ENCODE data around the gene HKDC1.

Gene HKDC1

DNA sequence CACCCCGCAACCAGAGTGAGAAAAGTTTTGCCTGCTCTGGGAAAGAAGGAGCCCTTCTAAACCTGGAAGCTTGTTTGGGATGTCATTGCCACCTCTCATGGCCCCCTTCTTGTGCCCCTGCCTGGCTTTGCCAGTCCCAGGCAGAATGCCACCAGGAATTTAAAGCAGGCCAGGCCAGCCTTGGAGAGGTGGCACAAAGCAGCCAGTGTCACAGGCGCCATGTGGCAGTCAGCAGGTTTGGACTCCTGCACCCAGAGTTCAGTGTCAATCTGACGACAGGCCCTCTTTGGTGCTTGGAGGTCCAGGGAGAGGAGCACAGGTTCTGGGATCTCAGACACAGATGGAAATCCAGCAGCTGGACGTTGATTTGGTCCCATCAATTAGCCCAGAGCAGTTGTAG lies 70.9 kb downstream of the HKDC1 start:
- Histone ChIP-seq H3K9me3 (ENCODE audit: control insufficient read depth, insufficient read depth, low read depth, low read length) (no peaks in the 10 kb centered on the region), H3K36me3 (ENCODE audit: control insufficient read depth in 2 of 2, insufficient read depth in 1 of 2, low read length in 2 of 2) (no peaks in the 10 kb centered on the region), H3K27ac (ENCODE audit: extremely low read depth, low read depth, low read length) (no peak overlapping the region), H3K4me1 (ENCODE audit: control insufficient read depth, insufficient read depth, low read length) (no peaks in the 10 kb centered on the region), H3K4me3 (ENCODE audit: low read depth, low read length) (no peak overlapping the region)
- ChIA-PET CTCF (interaction anchor here (0.6 kb wide), 2 partner anchors 26 to 1955 kb away, joined by 3 read pairs; no protein-coding TSS in a partner anchor), POLR2A (interaction anchor here (0.6 kb wide), 1 partner anchor 275 kb away, joined by 4 read pairs; no protein-coding TSS in a partner anchor)
- TF ChIP-seq ZNF596 (tag by site-specific recombination; IDR thresholded peaks at IDR 0.05) (no peak), ZNF354C (tag by site-specific recombination; IDR thresholded peaks at IDR 0.05; ENCODE audit: borderline replicate concordance, low read depth) (no peak), ZNF114 (tag by site-specific recombination; IDR thresholded peaks at IDR 0.05) (no peak), ZFP69B (tag by site-specific recombination; IDR thresholded peaks at IDR 0.05) (no peak), MEIS1 (CRISPR knock-in tag; IDR thresholded peaks at IDR 0.05; ENCODE audit: borderline replicate concordance) (no peak), ZNF2 (tag by site-specific recombination; IDR thresholded peaks at IDR 0.05) (no peak), BCL11B (tag by site-specific recombination; IDR thresholded peaks at IDR 0.05; ENCODE audit: low read depth) (no peak), ZBTB17 (tag by site-specific recombination; IDR thresholded peaks at IDR 0.05) (no peak), ZNF350 (tag by site-specific recombination; IDR thresholded peaks at IDR 0.05) (no peak), ZBTB8A (tag by site-specific recombination; IDR thresholded peaks at IDR 0.05) (no peak), ZNF529 (tag by site-specific recombination; IDR thresholded peaks at IDR 0.05; ENCODE audit: insufficient replicate concordance) (no peak), ZNF404 (tag by site-specific recombination; IDR thresholded peaks at IDR 0.05) (no peak), ZNF311 (tag by site-specific recombination; IDR thresholded peaks at IDR 0.05; ENCODE audit: borderline replicate concordance) (no peak), PRDM10 (tag by site-specific recombination; IDR thresholded peaks at IDR 0.05) (no peak)
- TF ChIP-seq, protein P1, sequence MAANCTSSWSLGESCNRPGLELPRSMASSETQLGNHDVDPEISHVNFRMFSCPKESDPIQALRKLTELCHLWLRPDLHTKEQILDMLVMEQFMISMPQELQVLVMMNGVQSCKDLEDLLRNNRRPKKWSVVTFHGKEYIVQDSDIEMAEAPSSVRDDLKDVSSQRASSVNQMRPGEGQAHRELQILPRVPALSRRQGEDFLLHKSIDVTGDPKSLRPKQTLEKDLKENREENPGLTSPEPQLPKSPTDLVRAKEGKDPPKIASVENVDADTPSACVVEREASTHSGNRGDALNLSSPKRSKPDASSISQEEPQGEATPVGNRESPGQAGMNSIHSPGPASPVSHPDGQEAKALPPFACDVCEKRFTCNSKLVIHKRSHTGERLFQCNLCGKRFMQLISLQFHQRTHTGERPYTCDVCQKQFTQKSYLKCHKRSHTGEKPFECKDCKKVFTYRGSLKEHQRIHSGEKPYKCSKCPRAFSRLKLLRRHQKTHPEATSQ (tag by site-specific recombination; IDR thresholded peaks at IDR 0.05): no peak
- TF ChIP-seq, protein P2, sequence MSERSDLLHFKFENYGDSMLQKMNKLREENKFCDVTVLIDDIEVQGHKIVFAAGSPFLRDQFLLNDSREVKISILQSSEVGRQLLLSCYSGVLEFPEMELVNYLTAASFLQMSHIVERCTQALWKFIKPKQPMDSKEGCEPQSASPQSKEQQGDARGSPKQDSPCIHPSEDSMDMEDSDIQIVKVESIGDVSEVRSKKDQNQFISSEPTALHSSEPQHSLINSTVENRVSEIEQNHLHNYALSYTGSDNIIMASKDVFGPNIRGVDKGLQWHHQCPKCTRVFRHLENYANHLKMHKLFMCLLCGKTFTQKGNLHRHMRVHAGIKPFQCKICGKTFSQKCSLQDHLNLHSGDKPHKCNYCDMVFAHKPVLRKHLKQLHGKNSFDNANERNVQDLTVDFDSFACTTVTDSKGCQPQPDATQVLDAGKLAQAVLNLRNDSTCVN (tag by site-specific recombination; optimal IDR thresholded peaks at IDR 0.05): no peak
- TF ChIP-seq, protein P3, sequence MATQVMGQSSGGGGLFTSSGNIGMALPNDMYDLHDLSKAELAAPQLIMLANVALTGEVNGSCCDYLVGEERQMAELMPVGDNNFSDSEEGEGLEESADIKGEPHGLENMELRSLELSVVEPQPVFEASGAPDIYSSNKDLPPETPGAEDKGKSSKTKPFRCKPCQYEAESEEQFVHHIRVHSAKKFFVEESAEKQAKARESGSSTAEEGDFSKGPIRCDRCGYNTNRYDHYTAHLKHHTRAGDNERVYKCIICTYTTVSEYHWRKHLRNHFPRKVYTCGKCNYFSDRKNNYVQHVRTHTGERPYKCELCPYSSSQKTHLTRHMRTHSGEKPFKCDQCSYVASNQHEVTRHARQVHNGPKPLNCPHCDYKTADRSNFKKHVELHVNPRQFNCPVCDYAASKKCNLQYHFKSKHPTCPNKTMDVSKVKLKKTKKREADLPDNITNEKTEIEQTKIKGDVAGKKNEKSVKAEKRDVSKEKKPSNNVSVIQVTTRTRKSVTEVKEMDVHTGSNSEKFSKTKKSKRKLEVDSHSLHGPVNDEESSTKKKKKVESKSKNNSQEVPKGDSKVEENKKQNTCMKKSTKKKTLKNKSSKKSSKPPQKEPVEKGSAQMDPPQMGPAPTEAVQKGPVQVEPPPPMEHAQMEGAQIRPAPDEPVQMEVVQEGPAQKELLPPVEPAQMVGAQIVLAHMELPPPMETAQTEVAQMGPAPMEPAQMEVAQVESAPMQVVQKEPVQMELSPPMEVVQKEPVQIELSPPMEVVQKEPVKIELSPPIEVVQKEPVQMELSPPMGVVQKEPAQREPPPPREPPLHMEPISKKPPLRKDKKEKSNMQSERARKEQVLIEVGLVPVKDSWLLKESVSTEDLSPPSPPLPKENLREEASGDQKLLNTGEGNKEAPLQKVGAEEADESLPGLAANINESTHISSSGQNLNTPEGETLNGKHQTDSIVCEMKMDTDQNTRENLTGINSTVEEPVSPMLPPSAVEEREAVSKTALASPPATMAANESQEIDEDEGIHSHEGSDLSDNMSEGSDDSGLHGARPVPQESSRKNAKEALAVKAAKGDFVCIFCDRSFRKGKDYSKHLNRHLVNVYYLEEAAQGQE (tag by site-specific recombination; IDR thresholded peaks at IDR 0.05): no peak
